HPDE6-E6E7 (cell line): Measurements from ENCODE around the gene PPP3CA.
A peak's percentile ranks its signal among the peaks of the same experiment; 100 is the strongest.
"Not testable (repeated sequence)": the region's sequence is repeated elsewhere in the genome, so short reads cannot be mapped to it uniquely, and the experiment has no call there.

Experiments
- DNase-seq: peaks from one replicate; pipeline ENCODE4 v3.0.0; 2011; ENCODE audit warnings: missing footprints; ENCODE audit errors: extremely low spot score

Gene PPP3CA

DNA sequence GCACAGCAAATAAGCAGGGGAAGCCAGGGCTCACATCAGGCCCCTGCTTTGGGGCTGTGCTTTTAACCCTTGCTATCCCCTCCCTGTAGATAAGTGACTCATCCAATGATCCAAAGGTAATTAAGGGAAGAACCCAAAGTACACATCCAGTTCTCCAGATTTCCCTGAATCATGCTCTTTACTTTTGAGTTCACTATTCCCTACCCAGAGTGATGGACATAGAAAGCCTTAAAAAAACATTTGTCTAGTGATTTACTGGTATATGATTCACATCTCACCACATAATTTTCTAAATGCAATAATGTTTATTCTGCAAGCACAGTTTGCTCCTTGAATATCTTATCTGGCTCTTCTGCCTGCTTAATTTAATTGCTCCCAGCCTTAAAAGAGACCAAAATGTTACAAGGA is 136.2 kb downstream of the PPP3CA start:
- DNase-seq = no peak

DNA sequence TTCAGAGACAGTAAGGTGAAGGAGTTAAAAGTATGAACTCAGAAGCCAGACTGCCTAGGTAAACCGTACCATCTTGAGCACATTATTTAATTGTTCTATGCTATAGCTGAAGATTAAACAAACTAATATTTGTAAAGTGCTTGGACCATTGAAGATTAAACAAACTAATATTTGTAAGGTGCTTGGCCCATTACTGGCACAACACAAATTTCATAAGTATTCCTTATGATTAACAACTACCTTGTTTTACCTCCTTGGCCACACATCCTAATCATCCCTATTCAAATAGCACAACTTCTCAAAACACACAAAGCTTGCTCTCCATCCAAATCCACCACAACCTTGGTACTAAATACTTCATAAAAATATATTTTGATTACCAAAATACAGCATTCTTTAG is 137.0 kb downstream of the PPP3CA start:
- DNase-seq = no peak

GRCh38 chr4:101208171-101208570 is 139.2 kb downstream of the PPP3CA start:
- no peak for DNase-seq

GRCh38 chr4:101205916-101206315 is 141.4 kb downstream of the PPP3CA start:
- no peak for DNase-seq

GRCh38 chr4:101201421-101201820 is 145.9 kb downstream of the PPP3CA start:
- DNase-seq = peak; percentile 7

- DNase-seq = peak; percentile 64
Measured at GRCh38 chr4:101200561-101200960, 146.8 kb downstream of the PPP3CA start.

GRCh38 chr4:101199507-101200285 is 147.6 kb downstream of the PPP3CA start:
- no peak for DNase-seq

DNA sequence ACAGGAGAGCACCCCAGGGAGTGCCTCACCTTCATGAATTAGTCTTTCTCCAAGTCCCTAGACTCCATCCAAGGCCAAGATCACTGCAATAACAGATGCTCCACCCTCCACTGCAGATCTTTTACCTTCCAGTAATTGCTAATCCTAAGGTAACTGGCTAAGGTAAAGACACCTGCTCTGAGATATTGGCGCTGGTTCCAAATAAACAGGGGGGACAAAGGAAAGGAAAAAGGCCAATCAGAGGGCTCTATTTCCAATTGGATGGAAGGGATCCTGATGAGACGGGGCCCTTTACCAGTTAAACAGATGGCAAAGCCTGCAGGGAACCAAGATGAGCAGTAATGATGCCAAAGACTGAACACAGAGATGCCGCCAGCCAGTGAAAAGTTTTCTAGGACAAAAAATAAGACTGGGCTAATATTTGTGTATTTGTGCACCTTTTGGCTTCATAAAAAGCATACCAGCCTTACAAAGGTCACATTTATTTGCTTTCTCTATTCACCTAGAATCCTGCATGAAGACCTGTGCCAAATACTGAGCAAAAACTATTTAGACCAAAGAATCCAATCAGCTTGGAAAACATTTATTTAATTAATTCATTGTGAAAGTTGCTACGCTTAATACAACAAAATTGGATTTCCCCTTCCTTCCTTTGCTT is 148.5 kb downstream of the PPP3CA start:
- DNase-seq = no peak

GRCh38 chr4:101197350-101197749 is 150.0 kb downstream of the PPP3CA start:
- DNase-seq = no peak

- DNase-seq = no peak
Measured at GRCh38 chr4:101192244-101192643, 155.1 kb downstream of the PPP3CA start.

- DNase-seq = no peak
Measured at GRCh38 chr4:101191302-101192098, 155.8 kb downstream of the PPP3CA start.

- no peak for DNase-seq
Measured at GRCh38 chr4:101190751-101191150, 156.6 kb downstream of the PPP3CA start.

DNA sequence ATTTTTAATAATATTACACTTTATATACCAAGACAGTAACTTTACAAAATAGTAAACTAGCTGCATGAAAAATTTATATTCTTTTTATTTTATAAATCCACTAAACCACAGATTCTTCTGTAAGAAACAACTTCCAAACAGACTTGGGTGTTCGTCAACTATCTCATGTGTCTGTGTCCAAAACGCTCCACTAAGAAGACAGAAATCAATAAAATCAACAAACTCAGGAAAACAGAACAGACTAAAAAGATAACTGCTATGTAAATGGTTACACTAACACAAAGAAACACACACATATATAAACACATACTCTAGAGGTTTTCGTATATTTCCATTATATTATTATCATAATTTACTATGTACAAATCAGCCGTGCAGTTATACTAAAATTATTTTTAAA is 158.4 kb downstream of the PPP3CA start:
- DNase-seq = no peak

GRCh38 chr4:101187841-101188240 is 159.5 kb downstream of the PPP3CA start:
- no peak for DNase-seq

GRCh38 chr4:101186567-101187184 is 160.7 kb downstream of the PPP3CA start:
- no peak for DNase-seq

- DNase-seq = no peak
Measured at GRCh38 chr4:101184668-101185067, 162.7 kb downstream of the PPP3CA start.

DNA sequence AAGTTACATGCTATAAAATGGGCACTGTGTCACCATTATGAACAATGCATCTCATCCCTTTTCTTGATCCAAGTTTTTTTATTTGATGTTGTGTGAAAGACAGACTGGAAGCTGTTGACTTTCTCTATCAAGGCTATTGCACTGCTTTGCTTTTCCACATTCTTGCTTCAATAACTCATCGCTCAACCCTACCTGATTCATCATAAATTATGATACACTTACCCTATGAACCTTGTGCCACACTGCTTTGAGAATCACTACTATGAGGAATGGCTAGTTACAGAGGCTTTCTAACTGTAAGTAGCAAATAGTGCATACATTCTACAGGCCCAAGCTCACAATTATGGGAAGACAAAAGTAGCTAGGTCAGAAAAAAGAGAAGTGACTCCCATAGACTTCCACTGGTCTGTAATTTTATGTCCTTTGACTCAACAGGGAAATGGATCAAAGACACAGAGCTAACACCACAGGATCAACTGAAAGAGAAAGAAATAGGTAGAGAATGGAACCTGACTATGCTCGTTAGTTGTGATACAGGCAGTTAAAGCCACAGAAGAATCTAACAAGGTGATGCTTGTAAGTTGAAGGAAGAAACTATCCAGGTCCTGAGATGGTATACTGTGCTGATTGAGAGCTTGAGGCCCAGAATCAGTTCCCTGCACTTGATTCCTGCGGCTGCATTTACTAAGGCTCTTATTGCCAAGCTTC is 163.5 kb downstream of the PPP3CA start:
- DNase-seq = peak; percentile 26

GRCh38 chr4:101183221-101183620 is 164.1 kb downstream of the PPP3CA start:
- no peak for DNase-seq

DNA sequence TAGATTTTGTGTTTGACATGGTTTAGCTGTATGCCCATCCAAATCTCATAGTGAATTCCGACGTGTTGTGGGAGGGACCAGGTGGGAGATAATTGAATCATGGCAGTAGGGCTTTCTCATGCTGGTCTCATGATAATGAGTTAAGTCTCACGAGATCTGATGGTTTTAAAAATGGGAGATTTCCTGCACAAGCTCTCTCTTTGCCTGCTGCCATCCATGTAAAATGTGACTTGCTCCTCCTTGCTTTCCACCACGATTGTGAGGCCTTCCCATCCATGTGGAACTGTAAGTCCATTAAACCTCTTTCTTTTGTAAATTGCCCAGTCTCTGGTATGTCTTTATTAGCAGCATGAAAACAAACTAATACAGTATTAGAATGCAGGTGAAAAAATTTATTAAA is 164.6 kb downstream of the PPP3CA start:
- DNase-seq = not testable (repeated sequence)

- no peak for DNase-seq
Measured at GRCh38 chr4:101178731-101179130, 168.6 kb downstream of the PPP3CA start.

- no peak for DNase-seq
Measured at GRCh38 chr4:101177154-101177553, 170.2 kb downstream of the PPP3CA start.
